NCI-H446 treated with DMSO at 0.1 percent for 48 hours (cell line): ENCODE results near the gene DNAH5.

ENCODE experiments used
- DNase-seq: peaks from one replicate; lab custom pipeline; 2025; lab: John Stamatoyannopoulos, UW

DNAH5 gene

GRCh38 chr5:13700626-13701025 lies 243.9 kb downstream of the DNAH5 start:
- no peak for DNase-seq

- DNase-seq: no peak
Observed at GRCh38 chr5:13698885-13699284, 245.6 kb downstream of the DNAH5 start.

GRCh38 chr5:13695076-13695712 lies 249.3 kb downstream of the DNAH5 start:
- DNase-seq: no peak

- DNase-seq: no peak
Observed at GRCh38 chr5:13692172-13692571, 252.3 kb downstream of the DNAH5 start.

- no peak for DNase-seq
Observed at GRCh38 chr5:13676531-13676930, 268.0 kb downstream of the DNAH5 start.

- DNase-seq: no peak
Observed at GRCh38 chr5:13674391-13674790, 270.1 kb downstream of the DNAH5 start.

GRCh38 chr5:13673511-13673910 lies 271.0 kb downstream of the DNAH5 start:
- DNase-seq: no peak

- DNase-seq: peak; percentile 16
Observed at GRCh38 chr5:13664377-13664776, 280.1 kb downstream of the DNAH5 start.

- no peak for DNase-seq
Observed at GRCh38 chr5:13662626-13663025, 281.9 kb downstream of the DNAH5 start.

GRCh38 chr5:13661272-13661671 lies 283.2 kb downstream of the DNAH5 start:
- DNase-seq: no peak

- DNase-seq: peak; percentile 43
Observed at GRCh38 chr5:13660072-13660471, 284.4 kb downstream of the DNAH5 start.

GRCh38 chr5:13659391-13659790 lies 285.1 kb downstream of the DNAH5 start:
- DNase-seq: no peak

- DNase-seq: no peak
Observed at GRCh38 chr5:13658761-13659160, 285.7 kb downstream of the DNAH5 start.

- no peak for DNase-seq
Observed at GRCh38 chr5:13658152-13658551, 286.3 kb downstream of the DNAH5 start.

- DNase-seq: no peak
Observed at GRCh38 chr5:13653709-13654108, 290.8 kb downstream of the DNAH5 start.

- no peak for DNase-seq
Observed at GRCh38 chr5:13649656-13650055, 294.8 kb downstream of the DNAH5 start.

GRCh38 chr5:13648822-13649221 lies 295.7 kb downstream of the DNAH5 start:
- no peak for DNase-seq

- no peak for DNase-seq
Observed at GRCh38 chr5:13643734-13644133, 300.8 kb downstream of the DNAH5 start.

GRCh38 chr5:13643196-13643595 lies 301.3 kb downstream of the DNAH5 start:
- no peak for DNase-seq
